Parathyroid adenoma (tissue), 2 donors: Measurements from ENCODE around the gene PPARGC1A.

ENCODE experiments used
- H2AFZ ChIP-seq: fragments of 300-600 bp; sonication (generic); one replicate; pipeline ENCODE4 v1.7.0; 2017; ENCODE audit warnings: antibody characterized with exemption, mild to moderate bottlenecking
- H3K27ac ChIP-seq: fragments of 300-600 bp; sonication (generic); one replicate; pipeline ENCODE4 v1.7.0; 2017
- H3K27me3 ChIP-seq: fragments of 300-600 bp; sonication (generic); one replicate; pipeline ENCODE4 v1.7.0; 2017; ENCODE audit warnings: low read length; ENCODE audit not compliant: control insufficient read depth, insufficient read depth
- H3K36me3 ChIP-seq: fragments of 300-600 bp; sonication (generic); one replicate; pipeline ENCODE4 v1.7.0; 2017; ENCODE audit warnings: low read length; ENCODE audit not compliant: control insufficient read depth, insufficient read depth
- H3K4me1 ChIP-seq: fragments of 300-600 bp; sonication (generic); one replicate; pipeline ENCODE4 v1.7.0; 2017; ENCODE audit warnings: control low read depth
- H3K4me2 ChIP-seq: fragments of 300-600 bp; sonication (generic); one replicate; pipeline ENCODE4 v1.7.0; 2017; ENCODE audit warnings: low read length
- H3K4me3 ChIP-seq: fragments of 300-600 bp; sonication (generic); one replicate; pipeline ENCODE4 v1.7.0; 2017; ENCODE audit warnings: low read depth, low read length
- H3K79me2 ChIP-seq: fragments of 300-600 bp; sonication (generic); one replicate; pipeline ENCODE4 v1.7.0; 2017; ENCODE audit warnings: control low read depth
- H3K9ac ChIP-seq: fragments of 300-600 bp; sonication (generic); one replicate; pipeline ENCODE4 v1.7.0; 2017; ENCODE audit warnings: mild to moderate bottlenecking
- H3K9me3 ChIP-seq: fragments of 300-600 bp; sonication (generic); one replicate; pipeline ENCODE4 v1.7.0; 2017; ENCODE audit warnings: low read length; ENCODE audit not compliant: control insufficient read depth
- CTCF ChIP-seq: fragments of 300-600 bp; sonication (generic); IDR thresholded peaks from one replicate; pipeline ENCODE4 v1.7.0; 2017; ENCODE audit warnings: antibody characterized with exemption, mild to moderate bottlenecking
- donor health status: primary hyperparathyroidism.

PPARGC1A gene

DNA sequence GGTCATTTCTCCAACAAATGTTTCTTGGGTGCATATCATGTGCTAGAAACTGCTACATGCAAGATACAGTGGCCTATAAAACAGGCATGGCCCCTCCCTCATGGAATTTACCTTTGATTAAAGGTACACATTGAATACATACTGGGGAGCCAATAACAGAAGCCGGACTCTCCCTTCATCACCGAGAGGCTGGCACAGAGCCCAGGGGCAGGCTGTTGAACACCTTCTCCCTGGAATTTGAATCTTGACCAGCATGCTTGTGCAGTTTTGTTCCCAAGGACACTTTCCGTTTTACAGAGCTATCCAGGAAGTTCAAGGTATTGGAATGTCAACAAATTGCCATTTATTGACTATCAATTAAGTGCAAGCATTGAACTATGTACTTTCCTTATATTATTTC is 33.2 kb downstream of the PPARGC1A start:
- no peak overlapping the region for H3K27ac ChIP-seq
- peaks cover 8% of the 10 kb centered on the region for H3K79me2 ChIP-seq
- no peaks in the 10 kb centered on the region for H3K27me3 ChIP-seq
- H3K9ac ChIP-seq: no peak overlapping the region
- no peak overlapping the region for H2AFZ ChIP-seq
- no peaks in the 10 kb centered on the region for H3K36me3 ChIP-seq
- TF ChIP-seq CTCF: no peak
- H3K9me3 ChIP-seq: no peaks in the 10 kb centered on the region
- peak overlapping the region; percentile 27 for H3K4me2 ChIP-seq
- H3K4me3 ChIP-seq: no peak overlapping the region
- peaks cover 13% of the 10 kb centered on the region for H3K4me1 ChIP-seq

DNA sequence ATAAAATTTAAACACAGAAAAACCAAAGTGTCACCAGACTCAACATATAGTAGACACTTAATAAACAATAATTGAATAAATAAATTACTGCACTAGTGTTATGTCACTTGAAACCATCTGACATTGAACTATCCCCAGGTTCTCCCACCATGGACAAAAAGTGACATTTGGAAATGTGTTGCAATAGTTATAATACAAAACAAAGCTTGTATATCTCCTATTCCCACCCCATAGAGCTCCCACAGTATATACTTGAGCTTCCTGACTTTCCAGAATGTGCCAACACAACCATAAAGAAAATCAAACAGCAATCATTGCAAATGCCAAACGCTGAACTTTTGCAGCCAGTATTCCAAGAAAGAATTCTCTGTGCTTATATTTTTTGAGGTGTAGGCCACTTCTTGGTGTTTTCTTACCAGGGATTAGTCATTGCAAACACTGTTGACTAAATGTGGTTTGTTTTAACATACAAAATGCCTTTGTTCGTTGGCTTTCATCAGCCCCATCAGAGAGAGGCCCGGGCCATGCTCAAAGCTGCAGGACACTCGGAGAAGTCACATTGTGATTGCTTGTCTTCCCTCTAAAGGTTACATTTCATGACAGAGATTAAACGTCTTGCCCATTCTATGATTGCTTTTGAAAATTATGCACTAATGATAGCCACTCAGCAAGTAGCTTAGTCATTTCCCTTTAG is 33.8 kb downstream of the PPARGC1A start:
- Histone ChIP-seq H3K27ac (no peak overlapping the region), H3K27me3 (no peaks in the 10 kb centered on the region), H3K9ac (no peak overlapping the region), H2AFZ (no peak overlapping the region), H3K4me3 (no peak overlapping the region), H3K36me3 (no peaks in the 10 kb centered on the region), H3K4me2 (peak overlapping the region; percentile 27), H3K79me2 (peaks cover 8% of the 10 kb centered on the region), H3K4me1 (peaks cover 13% of the 10 kb centered on the region), H3K9me3 (no peaks in the 10 kb centered on the region)
- no peak for TF ChIP-seq CTCF

DNA sequence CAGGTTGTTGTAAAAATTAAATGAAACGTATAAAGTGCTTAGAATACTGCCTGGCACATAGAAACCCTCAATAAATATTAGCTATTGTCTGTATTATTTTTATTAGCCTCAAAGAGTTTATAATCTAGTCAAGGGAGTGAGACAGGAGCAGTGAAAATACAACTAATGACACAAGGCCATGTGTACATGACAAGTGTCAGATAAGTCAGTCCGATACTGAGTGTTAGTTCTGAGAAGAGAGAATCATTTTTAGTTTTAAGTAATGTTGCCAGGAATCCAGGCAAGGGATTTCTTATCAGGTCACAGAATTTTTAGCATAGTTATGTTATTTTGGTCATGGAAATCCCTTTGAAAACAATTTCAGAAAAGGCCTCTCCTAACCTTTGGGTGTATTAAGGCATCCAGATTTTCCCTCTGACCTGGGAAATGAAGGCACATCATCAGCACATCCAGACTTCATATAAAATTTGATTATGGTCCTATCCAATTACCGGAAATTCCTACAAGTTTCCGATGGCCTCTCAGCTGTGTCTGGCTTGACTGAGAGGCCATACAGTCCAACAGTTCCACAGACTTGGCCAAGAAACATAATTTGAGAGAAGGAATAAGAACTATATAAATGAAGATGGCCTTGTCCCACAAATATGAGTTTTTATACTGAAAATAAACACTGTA is 35.7 kb downstream of the PPARGC1A start:
- Histone ChIP-seq H3K9ac (no peak overlapping the region), H3K27me3 (no peaks in the 10 kb centered on the region), H3K9me3 (no peaks in the 10 kb centered on the region), H3K4me3 (peak overlapping the region; percentile 12), H3K36me3 (no peaks in the 10 kb centered on the region), H3K4me2 (peak overlapping the region; percentile 6), H3K27ac (peak overlapping the region; percentile 44), H3K4me1 (peaks cover 11% of the 10 kb centered on the region), H3K79me2 (peaks cover 10% of the 10 kb centered on the region), H2AFZ (no peak overlapping the region)
- no peak for TF ChIP-seq CTCF

DNA sequence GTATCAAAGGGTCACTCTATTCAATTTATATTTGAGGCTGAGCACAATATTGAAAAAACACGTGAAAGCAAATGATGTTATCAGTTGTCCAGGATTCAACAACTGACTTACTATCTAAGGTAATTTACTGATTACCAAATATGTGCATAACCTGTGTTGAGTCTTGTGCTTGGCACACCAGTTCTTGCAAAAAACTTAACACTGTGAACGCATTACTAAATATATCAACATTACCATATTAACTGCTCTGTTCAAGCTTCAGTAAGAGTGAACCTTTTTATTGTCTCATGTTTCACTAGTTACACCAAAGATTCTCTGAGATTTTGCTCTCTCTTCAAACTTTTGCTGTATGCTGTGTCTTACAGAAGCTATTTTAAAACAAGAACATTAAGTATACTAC is 38.4 kb downstream of the PPARGC1A start:
- H3K79me2 ChIP-seq: peaks cover 4% of the 10 kb centered on the region
- H3K36me3 ChIP-seq: no peaks in the 10 kb centered on the region
- peaks cover 9% of the 10 kb centered on the region for H3K4me1 ChIP-seq
- H3K9ac ChIP-seq: no peak overlapping the region
- no peak overlapping the region for H2AFZ ChIP-seq
- H3K4me2 ChIP-seq: peak overlapping the region; percentile 4
- H3K9me3 ChIP-seq: no peaks in the 10 kb centered on the region
- H3K27me3 ChIP-seq: no peaks in the 10 kb centered on the region
- H3K4me3 ChIP-seq: no peak overlapping the region
- TF ChIP-seq CTCF: no peak
- peak overlapping the region; percentile 29 for H3K27ac ChIP-seq
